C4-2B (cell line): ENCODE measurements around the gene SEZ6L2.

Experiments used
- ZFX ChIP-seq: fragments of 450-650 bp; IDR thresholded peaks from 2 replicates; pipeline ENCODE4 v1.6.1; 2017
- TF ChIP-seq, protein P1 (sequence below): fragments of 450-650 bp; conservative IDR thresholded peaks from 2 replicates; pipeline ENCODE4 v1.5.1; 2017; ENCODE audit warnings: mild to moderate bottlenecking

- TF ChIP-seq, protein P1, sequence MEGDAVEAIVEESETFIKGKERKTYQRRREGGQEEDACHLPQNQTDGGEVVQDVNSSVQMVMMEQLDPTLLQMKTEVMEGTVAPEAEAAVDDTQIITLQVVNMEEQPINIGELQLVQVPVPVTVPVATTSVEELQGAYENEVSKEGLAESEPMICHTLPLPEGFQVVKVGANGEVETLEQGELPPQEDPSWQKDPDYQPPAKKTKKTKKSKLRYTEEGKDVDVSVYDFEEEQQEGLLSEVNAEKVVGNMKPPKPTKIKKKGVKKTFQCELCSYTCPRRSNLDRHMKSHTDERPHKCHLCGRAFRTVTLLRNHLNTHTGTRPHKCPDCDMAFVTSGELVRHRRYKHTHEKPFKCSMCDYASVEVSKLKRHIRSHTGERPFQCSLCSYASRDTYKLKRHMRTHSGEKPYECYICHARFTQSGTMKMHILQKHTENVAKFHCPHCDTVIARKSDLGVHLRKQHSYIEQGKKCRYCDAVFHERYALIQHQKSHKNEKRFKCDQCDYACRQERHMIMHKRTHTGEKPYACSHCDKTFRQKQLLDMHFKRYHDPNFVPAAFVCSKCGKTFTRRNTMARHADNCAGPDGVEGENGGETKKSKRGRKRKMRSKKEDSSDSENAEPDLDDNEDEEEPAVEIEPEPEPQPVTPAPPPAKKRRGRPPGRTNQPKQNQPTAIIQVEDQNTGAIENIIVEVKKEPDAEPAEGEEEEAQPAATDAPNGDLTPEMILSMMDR, result no peak
- no peak for TF ChIP-seq ZFX
Measured at GRCh38 chr16:29920288-29921033, 21.1 kb upstream of the SEZ6L2 start.
